Stimulated activated CD8-positive, alpha-beta memory T cell treated with anti-CD3 and anti-CD28 coated beads, Interleukin-4, amount 100 ng/mL, for 48 hours (primary cell): ENCODE results near the gene LRRC8C.
"Not testable (repeated sequence)": the region's sequence is repeated elsewhere in the genome, so short reads cannot be mapped to it uniquely, and the experiment has no call there.

Experiments used
- DNase-seq: peaks from one replicate; pipeline ENCODE4 v3.0.0-alpha.2; 2020

LRRC8C gene

GRCh38 chr1:89608319-89608983, 24.5 kb upstream of the LRRC8C start:
- peak; percentile 79 for DNase-seq

- peak; percentile 80 for DNase-seq
Measured at GRCh38 chr1:89608984-89609725, 23.8 kb upstream of the LRRC8C start.

- peak; percentile 73 for DNase-seq
Measured at GRCh38 chr1:89609781-89610456, 23.0 kb upstream of the LRRC8C start.

- DNase-seq, result peak; percentile 56
Measured at GRCh38 chr1:89610457-89611011, 22.4 kb upstream of the LRRC8C start.

GRCh38 chr1:89611721-89612120, 21.2 kb upstream of the LRRC8C start:
- DNase-seq, result no peak

GRCh38 chr1:89613928-89614327, 19.0 kb upstream of the LRRC8C start:
- no peak for DNase-seq

GRCh38 chr1:89615676-89616598, 17.0 kb upstream of the LRRC8C start:
- no peak for DNase-seq

GRCh38 chr1:89616844-89617627, 15.9 kb upstream of the LRRC8C start:
- no peak for DNase-seq

- DNase-seq, result no peak
Measured at GRCh38 chr1:89620664-89621063, 12.3 kb upstream of the LRRC8C start.

- no peak for DNase-seq
Measured at GRCh38 chr1:89622895-89623294, 10.0 kb upstream of the LRRC8C start.

GRCh38 chr1:89624314-89624713, 8.6 kb upstream of the LRRC8C start:
- no peak for DNase-seq

GRCh38 chr1:89624715-89625323, 8.1 kb upstream of the LRRC8C start:
- no peak for DNase-seq

- no peak for DNase-seq
Measured at GRCh38 chr1:89627596-89627962, 5.3 kb upstream of the LRRC8C start.

- no peak for DNase-seq
Measured at GRCh38 chr1:89629146-89629545, 3.8 kb upstream of the LRRC8C start.

GRCh38 chr1:89629600-89629999, 3.3 kb upstream of the LRRC8C start:
- DNase-seq, result not testable (repeated sequence)

GRCh38 chr1:89630048-89630447, 2.9 kb upstream of the LRRC8C start:
- DNase-seq, result no peak

GRCh38 chr1:89631816-89632656, 884 bp upstream of the LRRC8C start:
- DNase-seq, result no peak

GRCh38 chr1:89633248-89633799, 404 bp downstream of the LRRC8C start:
- peak; percentile 70 for DNase-seq

- DNase-seq, result peak; percentile 54
Measured at GRCh38 chr1:89633800-89634625, 1.1 kb downstream of the LRRC8C start.
